NCI-H146 treated with DMSO at 0.1 percent for 48 hours (cell line): ENCODE data around the gene GABARAP.

Experiments
- DNase-seq: peaks from one replicate; lab custom pipeline; 2025; ENCODE audit not compliant: unreplicated experiment; lab: John Stamatoyannopoulos, UW

Gene GABARAP

DNA sequence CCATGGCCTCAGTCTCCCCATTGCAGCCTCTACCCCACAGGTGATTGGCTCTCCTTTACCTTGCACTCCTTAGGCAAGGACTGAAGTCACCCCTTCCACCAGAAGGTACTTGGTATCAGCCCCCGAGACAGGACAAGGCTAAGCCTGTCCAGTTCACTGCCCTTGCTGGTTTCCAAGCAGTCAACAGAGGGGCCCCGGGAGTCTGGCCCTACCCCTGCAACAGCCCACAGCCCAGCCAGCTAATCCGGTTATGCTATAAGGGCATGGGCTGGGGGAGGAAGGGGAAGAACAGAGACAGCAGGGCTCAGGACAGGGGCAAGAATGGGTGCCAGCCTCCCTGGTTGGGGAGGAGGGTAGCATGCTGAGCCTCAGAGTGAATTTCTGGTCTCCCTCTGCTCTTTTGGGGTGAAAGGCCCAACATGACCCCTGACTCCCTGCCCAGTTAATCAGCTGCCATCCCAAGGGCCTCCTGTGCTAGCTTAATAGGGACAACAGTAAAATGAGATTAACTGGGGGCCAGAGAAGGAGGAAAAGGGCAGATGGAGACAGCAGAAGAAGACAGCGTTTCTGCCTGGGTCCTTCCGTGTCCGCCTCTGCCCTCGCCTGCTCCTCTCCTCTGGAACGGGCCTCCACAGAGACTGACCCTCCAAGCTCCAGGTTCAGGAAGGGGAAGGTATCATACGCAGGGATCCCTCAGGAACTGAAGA lies 33.3 kb downstream of the GABARAP start:
- DNase-seq = no peak

DNA sequence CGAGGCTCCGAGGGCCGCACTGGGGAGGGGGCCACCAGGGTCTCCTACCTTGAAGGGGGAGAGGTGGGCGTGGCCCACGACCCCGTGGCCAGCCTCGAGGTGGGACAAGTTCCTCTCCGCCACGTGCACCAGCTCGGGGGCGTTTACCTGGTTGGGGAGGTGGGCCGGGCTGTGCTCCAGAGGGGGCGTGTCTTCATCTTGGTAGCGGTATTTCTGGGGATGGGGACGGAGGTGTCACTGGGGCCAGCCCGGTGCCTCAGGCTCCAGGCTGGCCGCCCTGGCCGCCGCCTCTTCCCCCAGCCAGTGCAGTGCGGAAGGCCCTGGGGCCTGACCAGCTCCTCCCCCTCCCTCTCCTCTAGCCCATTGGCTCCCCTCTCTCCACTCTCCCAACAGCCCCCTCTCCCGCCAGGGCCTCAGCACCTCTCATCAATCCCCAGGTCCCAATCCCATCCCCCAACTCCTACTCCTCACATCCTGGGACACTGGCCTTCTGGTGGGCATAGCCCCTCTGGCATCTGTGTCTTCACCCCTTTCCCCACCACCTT lies 34.1 kb downstream of the GABARAP start:
- DNase-seq = no peak

DNA sequence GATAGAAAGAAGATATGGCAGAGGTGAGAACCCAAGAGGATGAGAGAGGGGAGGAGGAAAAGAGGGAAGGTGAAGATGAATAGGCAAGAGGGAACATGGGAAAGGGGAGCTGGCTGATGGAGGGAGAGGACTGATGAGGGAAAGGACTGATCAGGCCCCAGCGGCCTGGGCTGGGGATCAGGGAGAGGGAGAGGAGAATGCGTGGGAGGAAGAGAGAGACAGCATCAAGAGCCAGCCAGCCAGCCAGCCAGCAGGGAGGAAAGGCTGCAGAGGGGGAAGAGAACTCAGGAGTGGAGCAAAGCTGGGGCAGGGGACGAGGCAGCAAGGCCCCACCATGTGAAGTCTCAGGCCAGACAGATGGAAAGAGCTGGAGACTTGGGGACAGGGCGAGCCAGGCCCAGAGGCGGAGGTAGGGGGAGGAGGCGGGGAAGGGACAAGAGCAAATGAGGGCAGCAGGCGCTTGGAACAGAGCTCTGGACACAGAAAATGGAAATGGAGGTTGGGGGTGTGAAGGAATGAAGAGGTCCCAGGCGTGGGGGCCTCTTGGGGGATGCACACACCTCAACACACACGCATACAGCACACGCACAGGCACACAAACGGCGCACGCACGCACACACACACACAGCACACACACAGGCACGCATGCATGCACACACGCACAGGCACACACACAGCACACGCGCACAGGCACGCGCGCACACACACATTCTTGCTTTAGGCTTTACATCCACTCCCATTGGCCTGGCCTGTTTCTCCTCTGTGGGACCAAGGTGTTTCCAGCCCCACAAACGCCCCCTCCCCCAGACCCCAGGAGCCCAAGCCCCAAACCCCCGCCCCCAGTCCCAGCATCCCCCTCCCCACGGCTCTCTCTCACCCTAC lies 34.9 kb downstream of the GABARAP start:
- no peak for DNase-seq

DNA sequence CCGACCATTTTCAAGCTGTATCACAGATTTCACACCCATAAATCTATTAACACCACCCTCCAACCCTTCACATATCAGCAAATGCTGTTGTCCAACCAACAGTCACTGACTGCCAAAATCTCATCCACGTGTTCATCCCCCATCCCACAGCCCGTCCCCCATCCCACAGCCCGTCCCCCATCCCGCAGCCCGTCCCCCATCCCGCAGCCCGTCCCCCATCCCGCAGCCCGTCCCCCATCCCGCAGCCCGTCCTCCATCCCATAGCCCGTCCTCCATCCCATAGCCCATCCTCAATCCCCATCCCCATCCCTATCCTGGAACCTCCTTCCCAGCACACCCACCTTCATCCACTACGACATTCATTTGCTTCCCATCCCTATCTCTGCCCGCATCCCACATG lies 36.7 kb downstream of the GABARAP start:
- DNase-seq = no peak

DNA sequence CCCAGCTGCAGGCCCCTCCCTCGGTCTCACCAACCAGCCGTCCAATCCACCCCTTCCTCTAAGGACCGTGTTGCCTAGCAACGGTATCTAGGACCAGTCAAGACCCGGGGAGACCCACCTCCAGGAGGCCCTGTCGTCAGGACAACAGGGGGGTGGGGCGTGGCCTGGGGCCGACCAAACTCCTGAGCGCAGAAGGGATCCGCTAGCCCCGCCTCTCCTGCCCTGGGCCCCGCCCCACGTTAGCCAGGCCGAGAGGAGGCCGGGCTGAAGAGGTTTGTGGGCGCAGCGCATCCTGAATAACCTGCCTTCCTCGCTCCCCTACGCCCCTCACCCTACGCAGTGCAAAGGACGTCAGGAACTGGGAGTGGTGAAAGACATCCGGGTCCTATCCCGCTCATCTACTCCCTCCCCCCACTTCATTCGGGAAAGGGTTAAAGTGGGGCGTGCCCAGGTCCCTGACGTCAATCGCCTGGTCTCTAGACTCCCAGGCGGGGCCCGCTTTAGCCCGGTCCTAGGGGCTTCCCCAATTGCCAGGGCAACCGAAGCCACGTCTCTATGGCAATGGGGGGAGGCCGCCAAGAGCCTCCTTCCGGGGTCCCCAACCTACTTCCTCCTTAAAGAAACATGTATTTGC lies 37.3 kb downstream of the GABARAP start:
- peak; percentile 85 for DNase-seq

DNA sequence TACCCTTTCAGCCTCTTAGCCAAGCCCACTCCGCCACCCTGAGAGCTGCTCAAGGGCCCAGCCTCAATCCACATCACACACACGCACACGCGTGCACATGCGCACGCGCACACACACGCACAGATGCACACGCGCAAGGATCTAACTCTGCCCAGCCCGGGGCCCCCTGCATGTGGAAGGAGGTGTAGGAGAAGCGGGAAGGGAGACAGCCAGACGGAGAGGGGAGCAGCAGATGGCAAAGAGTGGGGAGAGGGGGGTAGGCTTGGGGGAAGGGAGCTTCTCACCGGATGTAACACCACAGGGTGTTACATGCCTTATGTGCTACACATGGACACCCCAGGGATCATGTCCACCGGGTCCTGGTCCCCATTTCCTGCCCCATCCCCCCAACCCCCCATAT lies 37.9 kb downstream of the GABARAP start:
- DNase-seq = no peak

DNA sequence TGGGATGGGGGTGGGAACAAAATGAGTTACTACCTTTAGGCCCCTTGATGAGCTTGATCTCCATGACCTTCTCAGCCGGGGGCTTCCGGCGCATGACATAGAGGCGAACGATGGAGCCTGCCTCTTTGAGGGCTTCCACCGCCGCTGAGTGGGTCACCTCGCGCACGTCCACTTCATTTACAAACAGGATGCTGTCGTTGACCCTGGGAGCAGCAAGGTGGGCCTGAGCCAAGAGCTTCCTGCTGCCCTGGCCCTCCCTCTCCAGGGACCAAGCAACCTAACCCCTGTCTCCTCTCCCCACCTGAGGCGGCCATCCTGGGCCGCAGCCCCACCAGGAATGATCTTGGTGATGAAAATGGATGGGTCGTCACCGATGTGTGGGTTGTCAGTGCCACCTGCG lies 38.9 kb downstream of the GABARAP start:
- no peak for DNase-seq

DNA sequence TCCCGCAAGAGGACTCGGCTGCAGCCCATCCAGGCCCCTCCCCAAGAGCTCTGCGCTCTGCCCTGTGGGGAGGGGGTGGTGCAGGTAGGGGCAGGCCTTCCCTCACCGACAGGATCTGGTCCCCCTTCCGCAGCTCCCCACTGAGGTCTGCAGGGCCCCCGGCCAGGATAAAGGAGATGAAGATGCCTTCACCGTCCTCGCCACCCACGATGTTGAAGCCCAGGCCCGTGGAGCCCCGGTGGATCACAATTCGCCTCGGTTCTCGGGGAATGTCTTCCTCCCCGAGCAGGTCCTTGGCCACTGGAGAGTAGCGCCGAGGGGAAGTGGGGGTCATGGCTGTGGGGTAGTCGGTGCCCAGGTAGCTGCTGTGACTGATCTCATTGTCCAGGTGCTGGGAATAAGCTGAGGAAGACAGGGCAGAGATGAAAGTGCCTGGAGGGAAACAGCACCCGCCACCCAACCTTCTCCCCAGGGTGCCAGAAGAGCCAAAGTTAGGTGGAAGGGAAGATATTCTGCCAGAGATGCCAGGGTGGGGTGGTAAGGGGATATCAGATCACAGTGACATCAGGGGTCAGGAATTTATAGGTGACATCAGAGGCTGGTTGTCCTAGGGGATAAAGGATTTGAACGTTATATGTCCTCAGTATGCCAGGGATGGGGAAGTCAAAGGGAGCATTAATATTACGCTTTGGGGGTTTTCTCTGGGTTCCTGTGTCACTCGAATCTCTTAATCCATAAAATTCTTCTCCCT lies 45.4 kb downstream of the GABARAP start:
- no peak for DNase-seq

DNA sequence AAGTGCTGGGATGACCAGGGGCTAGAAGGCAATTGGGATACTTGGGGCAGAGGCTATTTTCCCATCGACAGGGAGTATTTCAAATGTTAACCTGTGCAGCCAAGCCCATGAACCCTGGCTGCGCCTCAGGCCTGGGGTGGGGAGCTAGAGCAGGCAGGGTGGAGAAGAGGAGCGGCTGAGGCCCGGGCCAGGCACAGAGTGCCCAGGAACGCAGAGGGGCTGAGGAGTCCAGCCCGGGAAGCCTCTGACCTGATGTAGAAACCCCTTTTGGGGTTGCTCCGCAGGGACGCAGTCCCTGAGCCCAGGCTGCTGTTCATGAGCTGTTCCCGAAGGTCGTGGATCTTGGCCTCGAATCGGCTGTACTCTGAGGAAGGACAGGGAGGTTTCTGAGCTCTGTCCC lies 46.3 kb downstream of the GABARAP start:
- DNase-seq = no peak

DNA sequence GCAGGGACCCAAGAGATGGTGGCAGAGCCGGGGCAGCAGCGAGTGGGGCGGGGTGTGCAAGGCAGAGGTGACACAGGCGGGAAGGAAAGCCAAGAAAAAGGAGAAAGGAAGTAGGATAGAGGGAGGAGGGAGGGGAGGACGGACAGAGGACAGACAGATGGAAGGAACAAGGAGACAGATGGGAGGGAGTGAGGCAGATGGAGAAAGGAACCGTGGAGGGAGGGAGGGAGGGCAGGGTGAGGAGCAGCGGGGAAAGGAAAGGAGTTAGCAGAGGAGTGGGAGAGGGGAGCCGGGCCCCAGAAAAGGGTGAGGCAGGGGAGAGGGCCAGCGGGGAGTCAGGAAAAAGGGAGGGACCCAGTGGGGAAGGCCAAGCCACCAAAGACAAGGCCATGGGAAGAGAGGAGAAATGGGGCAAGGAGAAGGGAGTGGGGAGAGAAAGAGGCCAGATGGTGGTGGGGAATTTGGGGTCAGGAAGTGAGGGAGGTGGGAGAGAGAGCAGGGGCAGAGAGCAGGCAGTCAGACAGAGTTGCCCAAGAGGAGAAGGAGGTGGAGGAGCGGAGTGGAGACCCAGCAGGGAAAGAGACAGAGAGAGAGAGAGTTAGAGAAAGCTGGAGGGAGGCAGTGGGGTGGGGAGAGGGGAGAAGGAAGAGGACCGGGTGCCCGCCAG lies 49.8 kb downstream of the GABARAP start:
- no peak for DNase-seq

DNA sequence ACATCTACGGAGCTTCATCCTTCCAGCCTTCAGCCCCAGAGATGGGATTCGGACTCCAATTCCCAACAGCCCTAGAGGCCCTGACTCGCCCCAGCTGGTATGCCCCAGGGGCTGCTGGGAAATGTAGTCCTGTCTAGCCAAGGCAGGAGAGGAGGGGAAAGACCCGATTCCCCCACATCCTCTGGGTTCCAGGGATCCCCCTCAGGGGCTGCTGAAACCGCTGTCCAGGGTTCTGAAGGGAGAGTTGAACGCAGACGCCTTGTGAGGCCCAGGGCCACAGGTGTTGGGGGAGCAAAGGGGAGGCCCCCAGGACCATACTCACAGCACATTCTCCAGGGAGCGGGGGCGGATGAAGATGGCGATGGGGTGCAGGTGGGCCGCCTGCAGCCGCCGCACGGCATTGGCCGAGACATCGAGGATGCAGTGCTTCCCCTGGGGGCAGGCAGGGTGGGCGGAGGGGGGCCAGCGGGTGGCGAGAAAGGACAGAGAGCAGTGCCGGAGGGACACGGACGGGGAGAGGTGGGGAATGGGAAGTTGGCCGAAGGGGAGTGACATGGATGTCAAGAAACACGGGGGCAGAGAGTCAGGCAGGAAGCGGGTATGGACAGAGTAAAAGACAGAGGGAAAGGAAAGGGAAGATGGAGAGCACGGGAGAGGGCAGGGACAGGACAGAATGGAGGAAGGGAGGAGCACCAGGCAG lies 50.5 kb downstream of the GABARAP start:
- DNase-seq = no peak

DNA sequence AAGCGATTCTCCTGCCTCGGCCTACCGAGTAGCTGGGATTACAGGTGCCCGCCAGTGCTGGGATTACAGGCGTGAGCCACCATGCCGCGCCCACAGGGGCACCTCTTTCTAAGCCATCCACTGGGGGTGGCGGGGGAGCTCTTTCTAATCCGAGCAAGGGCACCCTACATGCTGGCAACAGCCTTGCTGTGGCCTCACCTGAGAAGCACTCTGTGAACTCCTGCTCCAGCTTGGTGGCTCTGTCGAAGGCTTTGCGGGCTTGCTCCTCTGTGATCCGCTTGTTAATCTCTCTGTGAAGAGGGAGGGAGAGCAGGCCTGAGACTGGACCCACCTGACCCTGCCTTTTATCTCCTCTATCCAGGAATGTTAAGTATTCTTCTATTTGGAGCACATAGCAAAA lies 51.2 kb downstream of the GABARAP start:
- no peak for DNase-seq

DNA sequence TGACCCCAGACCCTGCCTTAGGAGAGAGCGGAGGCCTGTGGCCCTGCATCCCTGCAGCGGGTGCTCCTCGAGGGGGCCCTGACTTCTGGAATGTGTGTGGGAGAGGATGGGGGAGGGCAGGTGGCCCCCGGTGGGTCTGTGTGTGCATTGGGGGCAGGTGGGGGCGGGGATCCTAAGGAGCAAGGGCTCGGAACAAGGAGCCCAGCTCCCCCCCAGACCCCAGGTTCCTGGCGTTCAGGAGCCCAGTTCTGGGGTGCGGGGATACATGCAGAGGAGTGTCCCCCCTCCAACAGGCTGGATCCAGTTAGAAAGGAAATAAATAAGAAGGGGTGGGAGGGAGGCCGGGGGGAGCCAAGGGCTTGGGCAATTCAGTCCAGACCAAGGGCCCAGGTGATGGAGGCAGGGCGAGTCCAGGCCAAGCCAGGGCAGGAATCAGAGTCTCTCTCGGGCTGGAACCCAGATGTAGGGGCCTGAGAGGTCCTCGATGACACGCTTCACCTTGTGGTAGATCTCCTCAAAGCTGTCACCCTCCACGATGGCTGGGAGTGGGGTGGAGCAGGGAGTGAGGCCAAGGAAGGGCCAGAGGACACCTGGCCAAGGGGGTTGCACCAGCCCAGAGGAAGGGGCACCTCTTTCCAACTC lies 51.9 kb downstream of the GABARAP start:
- DNase-seq = no peak
